ENCODE results near the gene ENTHD1. TPM values are rescaled to one million over a fixed set of nuclear protein-coding genes. Genes with fewer than 3 reads are reported as not detected.

The ENTHD1 gene
- total RNA-seq, 2 donors from 2014 or later: 0.31 to 1.5 TPM

Other genes with a start within 250 kb of the ENTHD1 start
- gene GRAP2, start 7.3 kb upstream of the ENTHD1 start, total RNA-seq: 10 to 100 TPM; 42.4 to 54.6 TPM
- gene TMA7B, start 66.6 kb upstream of the ENTHD1 start, total RNA-seq: 1 to 10 TPM; 2.4 to 2.5 TPM
- gene FAM83F, start 101.2 kb upstream of the ENTHD1 start, total RNA-seq: 1 to 10 TPM; 1.1 TPM

Measured in activated naive CD4-positive, alpha-beta T cell treated with anti-CD3 and anti-CD28 coated beads, Interleukin-2, amount 50 U/mL, for 72 hours (primary cell).